Muscle of back (tissue), 11 donors: ENCODE data around the gene TRPM6. TPM values are rescaled to one million over a fixed set of nuclear protein-coding genes. Genes with fewer than 3 reads are reported as not detected.

ENCODE experiments used
- DNase-seq, 3 donors: peaks; one replicate each; pipeline versions ENCODE4 v3.0.0 to v3.0.0-alpha.2; 2013
- polyA plus RNA-seq, 10 donors: library from polyadenylated mRNA; unstranded; fragments of 120-200 nt; gene quantifications; one replicate each; pipeline ENCODE4 v1.2.1, GENCODE V29; 2013; ENCODE audit not compliant: insufficient read length in 10 of 10

Gene TRPM6
- polyA plus RNA-seq, 10 donors = 0.05 to 0.27 (median 0.10) TPM; not detected in 2

GRCh38 chr9:74726581-74726980 lies 161.1 kb downstream of the TRPM6 start:
- no peak for DNase-seq

- DNase-seq = no peak
Observed at GRCh38 chr9:74724317-74724716, 163.4 kb downstream of the TRPM6 start.

GRCh38 chr9:74721696-74722660 lies 165.7 kb downstream of the TRPM6 start:
- DNase-seq = no peak

- DNase-seq = no peak
Observed at GRCh38 chr9:74719306-74719705, 168.4 kb downstream of the TRPM6 start.

- no peak for DNase-seq
Observed at GRCh38 chr9:74718709-74719108, 169.0 kb downstream of the TRPM6 start.

- DNase-seq = no peak
Observed at GRCh38 chr9:74711341-74711740, 176.4 kb downstream of the TRPM6 start.

GRCh38 chr9:74697535-74697934 lies 190.2 kb downstream of the TRPM6 start:
- DNase-seq = no peak

GRCh38 chr9:74696520-74696919 lies 191.2 kb downstream of the TRPM6 start:
- DNase-seq = no peak

- no peak for DNase-seq
Observed at GRCh38 chr9:74691058-74691457, 196.7 kb downstream of the TRPM6 start.

GRCh38 chr9:74683322-74683721 lies 204.4 kb downstream of the TRPM6 start:
- DNase-seq = no peak

- no peak for DNase-seq
Observed at GRCh38 chr9:74681906-74682305, 205.8 kb downstream of the TRPM6 start.

GRCh38 chr9:74674077-74674476 lies 213.6 kb downstream of the TRPM6 start:
- DNase-seq = no peak

Other genes starting within 250 kb of the TRPM6 start
- 1 to 10 TPM; 5.7 to 6.9 (median 6.2) TPM for gene C9orf40, start 65.0 kb upstream of the TRPM6 start, polyA plus RNA-seq
- gene CARNMT1, start 140.4 kb upstream of the TRPM6 start, polyA plus RNA-seq = 10 to 100 TPM in 6 of 10 donors, 1 to 10 TPM in 4; 8.0 to 13.7 (median 10.7) TPM
- gene NMRK1, start 200.2 kb upstream of the TRPM6 start, polyA plus RNA-seq = 10 to 100 TPM; 10.7 to 24.9 (median 16.8) TPM
- 10 to 100 TPM; 18.4 to 25.4 (median 21.0) TPM for gene OSTF1, start 200.6 kb upstream of the TRPM6 start, polyA plus RNA-seq